ENCODE results near the gene PARD3.

PARD3 gene

DNA sequence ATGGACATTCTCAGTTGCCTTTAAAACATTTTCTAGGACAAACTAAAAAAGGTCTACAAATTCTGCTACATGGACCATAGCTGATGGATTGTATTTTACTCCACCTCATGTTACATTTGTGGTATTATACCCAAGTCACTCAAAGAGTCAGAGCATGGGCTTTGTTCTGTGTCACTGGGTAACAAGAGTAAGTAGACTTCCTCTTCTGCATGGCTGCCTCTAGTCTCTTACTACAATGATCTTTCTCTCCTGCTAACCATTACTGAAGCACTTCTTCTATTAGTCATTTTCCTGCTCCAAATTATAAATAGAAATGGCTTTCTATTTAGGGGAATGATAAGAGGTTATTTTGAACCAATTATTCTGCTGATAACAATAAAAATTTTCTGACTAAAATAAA lies 753.3 kb downstream of the PARD3 start:
- DNase-seq (ENCODE audit: low read depth) = peak; percentile 27
